Pancreas (tissue), 10 donors: ENCODE data around the gene CTIF. TPM values are rescaled to one million over a fixed set of nuclear protein-coding genes. Genes with fewer than 3 reads are reported as not detected.

ENCODE experiments used
- ATAC-seq, 4 donors: fragments of 200-7000 bp; cut with Tn5 transposase; one replicate each; pipeline versions ENCODE4 v1.8.0 to v1.9.1; 2020; ENCODE audit warnings: mild to moderate bottlenecking in 4 of 4, moderate library complexity in 4 of 4
- DNase-seq, 6 donors: peaks; one replicate each; pipeline ENCODE4 v3.0.0-alpha.2; 2020
- FAIRE-seq: peaks from 2 replicates; lab custom pipeline; 2012; peaks lifted over from hg19 to GRCh38; lab: Jason Lieb, UNC
- H3K27ac ChIP-seq, 4 donors: fragments of 200-600 bp; sonication (generic); 1 replicate in 3 of 4; 2 replicates in 1 of 4; pipeline versions ENCODE4 v1.5.0 to v1.8.0; 2020
- H3K27me3 ChIP-seq, 4 donors: fragments of 200-600 bp; one replicate each; pipeline ENCODE4 v1.8.0; 2021
- H3K36me3 ChIP-seq, 3 donors: fragments of 200-600 bp; sonication (generic) in 1 of 3; one replicate each; pipeline versions ENCODE4 v1.5.0 to v1.8.0; 2020 to 2021
- H3K4me1 ChIP-seq, 3 donors: fragments of 200-600 bp; one replicate each; pipeline ENCODE4 v1.8.0; 2021
- H3K4me3 ChIP-seq, 4 donors: fragments of 200-600 bp; sonication (generic) in 2 of 4; one replicate each; pipeline versions ENCODE4 v1.5.0 to v1.8.0; 2020 to 2021
- H3K9me3 ChIP-seq, 4 donors: fragments of 200-600 bp; one replicate each; pipeline ENCODE4 v1.8.0; 2021
- WGBS, 2 donors: extraction: QIAGEN DNeasy Blood & Tissue Kit; methylation state at CpG; one replicate each; pipeline ENCODE4 v1.1.7; 2013; 5-methylcytosine and 5-hydroxymethylcytosine counted together
- intact Hi-C, 3 donors: fragments of 100-400 bp; cut with DNase I; formaldehyde crosslinking; loops; one replicate each; pipeline versions ENCODE4 v1.11.1 to v1.14.2; 2022
- polyA plus RNA-seq, 2 donors: library from polyadenylated mRNA; stranded (reverse); fragments of 200-250 nt; gene quantifications; one replicate each; pipeline ENCODE4 v1.2.3, GENCODE V29; 2013
- total RNA-seq, 6 donors: library from RNA; stranded (reverse); fragmentation: NEBNext Ultra II Directional in 4 of 6; extraction: Animal tissue kit (Norgen Biotek cat#: 25700) in 4 of 6; gene quantifications; one replicate each; pipeline versions ENCODE4 v1.2.1 to v1.2.4, GENCODE V29; 2021 to 2023
- TF ChIP-seq, protein P1 (sequence below), 4 donors: fragments of 200-600 bp; sonication (generic) in 3 of 4; IDR thresholded peaks; one replicate each; pipeline versions ENCODE4 v1.5.0 to v1.8.0; 2021; ENCODE audit warnings: antibody characterized with exemption in 4 of 4
- donor health status: healthy with polysubstance abuse.
- donor health status: DM: no; HTN: no; CAD: no; lungs with moderate emphysema.
- donor health status: DM: no; HTN: no; CAD: no.
- donor health status: control.
- donor health status: control.
- donor health status: Bipolar disorder and iron deficiency.
- donor health status: DM: yes; HTN: yes; CAD: no.
- donor health status: DM: no; HTN: no; CAD: no.
- donor health status: DM: no; HTN: no; CAD: no.
- donor health status: DM: yes; HTN: yes; CAD: no.

CTIF gene
- total and polyA plus RNA-seq, 8 donors = 15.1 to 27.4 (median 16.7) TPM

DNA sequence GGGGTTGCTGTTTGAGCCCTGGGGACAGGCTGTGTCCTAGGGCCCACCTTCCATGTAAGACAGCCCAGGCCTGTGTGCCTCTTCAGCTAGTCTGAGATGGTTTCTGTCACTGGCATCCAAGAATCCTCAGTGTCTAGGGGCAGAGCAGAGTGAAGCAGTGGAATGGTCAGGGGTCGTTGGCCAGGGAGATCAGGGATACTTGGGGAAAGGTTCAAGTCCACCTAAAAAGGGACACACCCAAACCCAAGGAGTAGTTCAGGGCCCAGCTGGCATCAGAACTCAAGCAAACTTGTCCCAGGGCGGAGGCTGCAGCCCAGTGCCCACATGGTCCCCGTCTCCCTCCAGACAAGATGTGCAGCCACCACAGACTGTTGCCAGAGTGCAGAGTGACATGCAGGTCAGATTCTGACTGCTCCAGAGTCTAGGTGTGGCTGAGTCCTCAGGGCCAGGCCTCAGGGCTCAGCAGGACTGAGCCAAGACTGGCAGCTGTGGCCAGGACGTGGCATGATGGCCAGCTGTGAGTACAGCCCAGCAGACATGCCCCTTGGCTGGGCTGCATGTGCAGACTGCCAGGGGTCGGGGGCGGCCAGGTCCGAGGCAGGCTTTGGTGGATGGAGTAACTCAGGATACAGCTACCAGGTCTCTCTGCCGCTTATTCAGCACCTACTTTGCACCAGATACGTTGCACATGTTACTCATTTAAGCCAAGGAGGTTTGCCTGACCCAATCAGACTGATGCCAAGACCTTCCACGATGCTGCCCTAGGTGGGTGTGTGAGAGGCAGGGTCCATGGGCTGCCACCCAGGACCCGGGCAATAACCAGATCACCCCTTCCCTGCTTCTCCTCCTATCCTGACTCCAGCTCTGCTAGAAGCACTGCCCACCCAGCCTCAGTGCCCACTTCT is 265.4 kb downstream of the CTIF start:
- no peaks in the 10 kb centered on the region for H3K27me3 ChIP-seq
- no peaks in the 10 kb centered on the region for H3K36me3 ChIP-seq
- FAIRE-seq = no peak
- DNase-seq = peak in 2 of 6 donors; percentile 9 to 40
- TF ChIP-seq, protein P1, sequence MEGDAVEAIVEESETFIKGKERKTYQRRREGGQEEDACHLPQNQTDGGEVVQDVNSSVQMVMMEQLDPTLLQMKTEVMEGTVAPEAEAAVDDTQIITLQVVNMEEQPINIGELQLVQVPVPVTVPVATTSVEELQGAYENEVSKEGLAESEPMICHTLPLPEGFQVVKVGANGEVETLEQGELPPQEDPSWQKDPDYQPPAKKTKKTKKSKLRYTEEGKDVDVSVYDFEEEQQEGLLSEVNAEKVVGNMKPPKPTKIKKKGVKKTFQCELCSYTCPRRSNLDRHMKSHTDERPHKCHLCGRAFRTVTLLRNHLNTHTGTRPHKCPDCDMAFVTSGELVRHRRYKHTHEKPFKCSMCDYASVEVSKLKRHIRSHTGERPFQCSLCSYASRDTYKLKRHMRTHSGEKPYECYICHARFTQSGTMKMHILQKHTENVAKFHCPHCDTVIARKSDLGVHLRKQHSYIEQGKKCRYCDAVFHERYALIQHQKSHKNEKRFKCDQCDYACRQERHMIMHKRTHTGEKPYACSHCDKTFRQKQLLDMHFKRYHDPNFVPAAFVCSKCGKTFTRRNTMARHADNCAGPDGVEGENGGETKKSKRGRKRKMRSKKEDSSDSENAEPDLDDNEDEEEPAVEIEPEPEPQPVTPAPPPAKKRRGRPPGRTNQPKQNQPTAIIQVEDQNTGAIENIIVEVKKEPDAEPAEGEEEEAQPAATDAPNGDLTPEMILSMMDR (IDR thresholded peaks at IDR 0.05) = no peak
- H3K27ac ChIP-seq = no peak overlapping the region
- 89 to 90% methylated on average over 11 of the region's 11 CpGs for WGBS, 2 donors
- H3K9me3 ChIP-seq = no peaks in the 10 kb centered on the region
- H3K4me1 ChIP-seq = peaks cover 0 to 21% (median 17%) of the 10 kb centered on the region in 3 donors
- no peak for ATAC-seq
- no peak overlapping the region for H3K4me3 ChIP-seq
- intact Hi-C loops = no loop called here

DNA sequence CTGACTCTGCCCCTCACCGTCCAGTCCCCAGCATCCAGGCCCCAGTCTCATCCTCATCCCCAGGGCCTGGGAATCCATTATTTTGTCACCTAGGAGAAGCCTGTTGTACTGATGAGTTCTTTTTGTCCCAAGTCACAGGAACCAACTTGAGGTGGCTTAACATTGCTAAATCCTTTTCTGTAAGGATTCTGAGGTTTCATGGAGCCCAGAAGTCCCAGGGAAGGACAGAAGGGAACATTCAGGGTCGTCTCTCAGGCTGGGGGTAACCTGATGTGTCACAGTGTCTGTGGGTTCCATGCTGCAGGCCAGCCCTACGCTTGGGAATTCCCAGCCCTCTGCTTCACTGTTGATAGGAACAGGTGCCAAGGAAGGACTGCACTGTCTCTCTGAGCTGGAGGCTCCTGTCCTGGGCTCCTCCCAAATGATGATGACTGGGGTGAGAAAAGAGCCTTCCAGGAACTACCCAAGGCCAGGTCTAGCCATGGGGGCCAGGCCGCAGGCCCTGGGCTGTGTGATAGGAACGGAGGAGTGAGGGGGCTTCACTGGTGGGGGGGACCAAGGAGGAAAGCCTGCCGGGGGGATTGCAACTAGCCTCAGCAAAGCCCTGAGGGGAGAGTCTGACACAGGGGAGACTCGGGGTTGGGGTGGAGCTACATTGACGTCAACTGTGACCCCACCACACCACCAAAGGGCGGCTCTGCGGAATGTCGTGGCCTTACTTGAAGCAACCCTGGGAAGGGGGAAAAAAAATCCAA is 266.2 kb downstream of the CTIF start:
- no peak for FAIRE-seq
- Histone ChIP-seq H3K36me3 (no peaks in the 10 kb centered on the region), H3K9me3 (no peaks in the 10 kb centered on the region), H3K4me1 (peaks cover 0 to 21% (median 17%) of the 10 kb centered on the region in 3 donors), H3K27ac (no peak overlapping the region), H3K27me3 (no peaks in the 10 kb centered on the region), H3K4me3 (no peak overlapping the region)
- intact Hi-C loops = no loop called here
- peak in 2 of 6 donors; percentile 7 to 28 for DNase-seq
- TF ChIP-seq, protein P1 (IDR thresholded peaks at IDR 0.05) = no peak
- no peak for ATAC-seq
- 94% methylated on average over 11 of the region's 11 CpGs for WGBS, 2 donors

DNA sequence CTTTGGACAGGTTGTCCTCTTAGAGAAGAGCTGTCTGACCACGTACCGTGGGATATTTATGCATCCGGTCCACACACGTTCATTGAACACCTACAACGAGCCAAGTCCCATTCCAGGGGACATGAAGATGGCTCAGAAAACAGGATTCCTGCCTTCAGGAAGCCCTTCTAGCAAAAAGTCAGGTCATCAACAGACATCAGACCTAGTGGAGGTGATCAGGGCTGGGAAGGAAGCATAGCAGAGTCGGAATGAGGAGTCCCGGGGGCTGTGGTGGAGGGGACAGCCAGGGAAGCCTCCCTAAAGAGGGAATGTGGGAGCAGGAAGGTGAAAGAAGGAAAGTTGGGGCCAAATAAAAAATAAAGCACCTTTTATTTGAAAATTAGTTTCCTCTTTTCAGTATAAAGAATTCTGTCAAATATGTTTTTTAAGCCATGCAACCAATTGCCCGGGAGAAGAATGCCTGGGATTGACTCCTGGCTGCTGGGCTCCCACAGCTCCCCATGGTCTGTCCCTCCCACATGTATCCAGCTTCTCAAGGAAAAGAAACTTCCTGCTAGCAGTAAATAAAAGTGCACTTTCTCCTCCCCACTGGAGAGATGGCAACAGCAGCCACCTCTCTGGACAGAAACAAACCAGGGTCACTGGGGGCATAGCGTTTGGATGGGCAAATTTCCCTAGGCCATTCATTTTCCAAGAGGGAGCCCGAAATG is 267.1 kb downstream of the CTIF start:
- Histone ChIP-seq H3K27me3 (no peaks in the 10 kb centered on the region), H3K4me1 (peaks cover 0 to 21% (median 17%) of the 10 kb centered on the region in 3 donors), H3K9me3 (no peaks in the 10 kb centered on the region), H3K27ac (no peak overlapping the region), H3K4me3 (no peak overlapping the region), H3K36me3 (no peaks in the 10 kb centered on the region)
- intact Hi-C loops = no loop called here
- 93 to 94% methylated on average over 10 of the region's 10 CpGs for WGBS, 2 donors
- peak in 2 of 6 donors; percentile 1 to 4 for DNase-seq
- ATAC-seq = no peak
- FAIRE-seq = no peak
- TF ChIP-seq, protein P1 (IDR thresholded peaks at IDR 0.05) = no peak

DNA sequence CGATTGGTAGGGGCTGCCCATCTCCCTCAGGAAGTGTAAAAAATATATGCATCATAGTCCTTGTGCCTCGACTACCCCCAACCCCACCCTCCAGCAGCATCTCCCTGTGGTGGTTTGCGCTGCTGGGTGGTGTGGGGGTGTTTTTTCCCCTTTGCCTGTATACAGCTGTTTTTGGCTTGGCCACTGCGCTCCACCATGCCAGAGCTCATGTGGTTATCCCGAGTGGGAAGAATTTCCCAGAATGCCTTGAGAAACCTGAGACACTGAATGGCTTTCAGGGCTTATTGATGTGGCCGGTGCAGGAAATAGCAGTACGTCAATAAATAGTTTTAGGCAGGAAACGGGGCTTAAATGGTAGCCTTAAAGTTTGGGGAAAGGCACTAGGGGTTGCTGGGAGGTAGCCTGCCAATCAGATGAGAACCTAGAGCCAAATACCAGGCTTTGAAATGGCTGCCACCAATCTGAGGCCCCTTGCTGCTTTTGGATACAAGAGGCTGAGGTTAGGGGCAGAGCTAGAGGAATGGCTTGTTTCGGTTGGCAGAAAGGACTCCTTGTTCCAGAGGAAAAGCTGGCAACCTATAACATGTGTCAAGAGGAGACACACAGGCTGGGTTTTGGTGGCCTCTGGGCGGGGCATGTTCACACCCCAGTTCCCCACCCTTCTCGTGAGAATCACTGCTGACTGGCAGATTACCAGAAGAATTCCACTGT is 267.9 kb downstream of the CTIF start:
- no peaks in the 10 kb centered on the region for H3K27me3 ChIP-seq
- no peak overlapping the region for H3K27ac ChIP-seq
- WGBS, 2 donors = 81 to 86% methylated on average over 11 of the region's 11 CpGs
- FAIRE-seq (no peak), ATAC-seq (no peak), DNase-seq (peak in 2 of 6 donors; percentile 7 to 16)
- intact Hi-C loops = no loop called here
- peaks cover 0 to 15% (median 11%) of the 10 kb centered on the region in 3 donors for H3K4me1 ChIP-seq
- H3K4me3 ChIP-seq = no peak overlapping the region
- TF ChIP-seq, protein P1 (IDR thresholded peaks at IDR 0.05) = no peak
- no peaks in the 10 kb centered on the region for H3K36me3 ChIP-seq
- no peaks in the 10 kb centered on the region for H3K9me3 ChIP-seq
